ENCODE results near the gene SNRPD1.
A peak's percentile ranks its signal among the peaks of the same experiment; 100 is the strongest.

Gene SNRPD1

DNA sequence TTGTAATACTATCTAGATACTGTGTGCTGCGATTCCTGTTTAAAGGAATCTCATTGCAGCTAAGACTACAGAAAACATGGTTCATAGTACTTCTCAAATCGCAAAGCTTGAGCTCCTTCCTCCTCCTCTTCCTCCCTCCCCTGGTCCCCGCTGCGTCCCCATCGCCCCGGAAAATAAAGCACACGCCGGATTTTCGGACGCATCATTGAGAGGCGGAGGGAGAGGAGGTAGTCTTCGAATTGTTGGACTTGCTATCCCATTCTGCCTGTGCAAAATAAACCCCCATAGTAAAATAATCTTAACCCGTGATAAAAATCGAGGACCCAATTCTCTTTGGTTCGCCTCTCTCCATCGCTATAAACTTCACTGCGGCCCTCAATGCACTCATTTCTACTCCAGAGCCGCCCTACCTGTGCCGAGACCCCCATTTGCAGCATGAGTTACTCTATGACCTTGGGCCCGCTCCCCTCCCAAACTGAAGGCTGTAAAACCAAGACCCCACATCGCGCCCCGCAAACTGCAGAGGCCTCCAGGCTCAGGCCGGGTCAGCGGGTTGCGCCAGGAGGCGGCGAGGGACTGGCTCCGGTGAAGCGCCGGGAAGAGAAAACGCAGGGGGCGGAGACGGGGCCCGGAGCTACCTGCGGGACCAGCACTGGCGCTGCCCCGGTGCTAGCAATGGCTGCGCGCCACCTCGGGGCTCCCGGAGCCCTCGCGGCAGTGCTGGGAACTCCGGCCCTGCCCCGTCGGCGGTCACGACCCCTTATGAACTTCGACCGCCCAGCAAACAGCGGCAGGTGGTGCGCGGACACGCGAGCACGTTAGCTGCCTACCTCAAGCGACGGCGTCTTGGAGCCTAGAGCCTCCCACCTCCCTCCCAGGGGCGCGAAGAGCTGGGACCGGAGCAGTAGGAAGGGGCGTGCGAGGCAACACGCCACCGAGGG, 12.3 kb upstream of the SNRPD1 start (continued):
- TF ChIP-seq, protein P1, sequence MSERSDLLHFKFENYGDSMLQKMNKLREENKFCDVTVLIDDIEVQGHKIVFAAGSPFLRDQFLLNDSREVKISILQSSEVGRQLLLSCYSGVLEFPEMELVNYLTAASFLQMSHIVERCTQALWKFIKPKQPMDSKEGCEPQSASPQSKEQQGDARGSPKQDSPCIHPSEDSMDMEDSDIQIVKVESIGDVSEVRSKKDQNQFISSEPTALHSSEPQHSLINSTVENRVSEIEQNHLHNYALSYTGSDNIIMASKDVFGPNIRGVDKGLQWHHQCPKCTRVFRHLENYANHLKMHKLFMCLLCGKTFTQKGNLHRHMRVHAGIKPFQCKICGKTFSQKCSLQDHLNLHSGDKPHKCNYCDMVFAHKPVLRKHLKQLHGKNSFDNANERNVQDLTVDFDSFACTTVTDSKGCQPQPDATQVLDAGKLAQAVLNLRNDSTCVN (tag by site-specific recombination; optimal IDR thresholded peaks at IDR 0.05) = peak; percentile 88
- no peak for TF ChIP-seq ZNF621 (tag by site-specific recombination; IDR thresholded peaks at IDR 0.05)
- TF ChIP-seq ZNF571 (tag by site-specific recombination; IDR thresholded peaks at IDR 0.05) = no peak
- TF ChIP-seq, protein P2, sequence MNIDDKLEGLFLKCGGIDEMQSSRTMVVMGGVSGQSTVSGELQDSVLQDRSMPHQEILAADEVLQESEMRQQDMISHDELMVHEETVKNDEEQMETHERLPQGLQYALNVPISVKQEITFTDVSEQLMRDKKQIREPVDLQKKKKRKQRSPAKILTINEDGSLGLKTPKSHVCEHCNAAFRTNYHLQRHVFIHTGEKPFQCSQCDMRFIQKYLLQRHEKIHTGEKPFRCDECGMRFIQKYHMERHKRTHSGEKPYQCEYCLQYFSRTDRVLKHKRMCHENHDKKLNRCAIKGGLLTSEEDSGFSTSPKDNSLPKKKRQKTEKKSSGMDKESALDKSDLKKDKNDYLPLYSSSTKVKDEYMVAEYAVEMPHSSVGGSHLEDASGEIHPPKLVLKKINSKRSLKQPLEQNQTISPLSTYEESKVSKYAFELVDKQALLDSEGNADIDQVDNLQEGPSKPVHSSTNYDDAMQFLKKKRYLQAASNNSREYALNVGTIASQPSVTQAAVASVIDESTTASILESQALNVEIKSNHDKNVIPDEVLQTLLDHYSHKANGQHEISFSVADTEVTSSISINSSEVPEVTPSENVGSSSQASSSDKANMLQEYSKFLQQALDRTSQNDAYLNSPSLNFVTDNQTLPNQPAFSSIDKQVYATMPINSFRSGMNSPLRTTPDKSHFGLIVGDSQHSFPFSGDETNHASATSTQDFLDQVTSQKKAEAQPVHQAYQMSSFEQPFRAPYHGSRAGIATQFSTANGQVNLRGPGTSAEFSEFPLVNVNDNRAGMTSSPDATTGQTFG (tag by site-specific recombination; IDR thresholded peaks at IDR 0.05; ENCODE audit: borderline replicate concordance) = no peak
- TF ChIP-seq SETDB1 (IDR thresholded peaks at IDR 0.05; ENCODE audit: insufficient read length, low read length) = no peak
- TF ChIP-seq, protein P3, sequence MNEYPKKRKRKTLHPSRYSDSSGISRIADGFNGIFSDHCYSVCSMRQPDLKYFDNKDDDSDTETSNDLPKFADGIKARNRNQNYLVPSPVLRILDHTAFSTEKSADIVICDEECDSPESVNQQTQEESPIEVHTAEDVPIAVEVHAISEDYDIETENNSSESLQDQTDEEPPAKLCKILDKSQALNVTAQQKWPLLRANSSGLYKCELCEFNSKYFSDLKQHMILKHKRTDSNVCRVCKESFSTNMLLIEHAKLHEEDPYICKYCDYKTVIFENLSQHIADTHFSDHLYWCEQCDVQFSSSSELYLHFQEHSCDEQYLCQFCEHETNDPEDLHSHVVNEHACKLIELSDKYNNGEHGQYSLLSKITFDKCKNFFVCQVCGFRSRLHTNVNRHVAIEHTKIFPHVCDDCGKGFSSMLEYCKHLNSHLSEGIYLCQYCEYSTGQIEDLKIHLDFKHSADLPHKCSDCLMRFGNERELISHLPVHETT (tag by site-specific recombination; IDR thresholded peaks at IDR 0.05) = no peak
- TF ChIP-seq ZNF274 (IDR thresholded peaks at IDR 0.05; ENCODE audit: low read length) = no peak
- no peak for TF ChIP-seq ZNF274 (tag by site-specific recombination; IDR thresholded peaks at IDR 0.05; ENCODE audit: borderline replicate concordance)
- TF ChIP-seq ZNF112 (tag by site-specific recombination; IDR thresholded peaks at IDR 0.05) = no peak
- no peak for TF ChIP-seq ZNF157 (tag by site-specific recombination; IDR thresholded peaks at IDR 0.05)
- no peak for TF ChIP-seq HOXC10 (CRISPR knock-in tag; IDR thresholded peaks at IDR 0.05)
- TF ChIP-seq, protein P4, sequence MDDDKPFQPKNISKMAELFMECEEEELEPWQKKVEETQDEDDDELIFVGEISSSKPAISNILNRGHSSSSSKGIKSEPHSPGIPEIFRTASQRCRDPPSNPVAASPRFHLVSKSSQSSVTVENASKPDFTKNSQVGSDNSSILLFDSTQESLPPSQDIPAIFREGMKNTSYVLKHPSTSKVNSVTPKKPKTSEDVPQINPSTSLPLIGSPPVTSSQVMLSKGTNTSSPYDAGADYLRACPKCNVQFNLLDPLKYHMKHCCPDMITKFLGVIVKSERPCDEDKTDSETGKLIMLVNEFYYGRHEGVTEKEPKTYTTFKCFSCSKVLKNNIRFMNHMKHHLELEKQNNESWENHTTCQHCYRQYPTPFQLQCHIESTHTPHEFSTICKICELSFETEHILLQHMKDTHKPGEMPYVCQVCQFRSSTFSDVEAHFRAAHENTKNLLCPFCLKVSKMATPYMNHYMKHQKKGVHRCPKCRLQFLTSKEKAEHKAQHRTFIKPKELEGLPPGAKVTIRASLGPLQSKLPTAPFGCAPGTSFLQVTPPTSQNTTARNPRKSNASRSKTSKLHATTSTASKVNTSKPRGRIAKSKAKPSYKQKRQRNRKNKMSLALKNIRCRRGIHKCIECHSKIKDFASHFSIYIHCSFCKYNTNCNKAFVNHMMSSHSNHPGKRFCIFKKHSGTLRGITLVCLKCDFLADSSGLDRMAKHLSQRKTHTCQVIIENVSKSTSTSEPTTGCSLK (tag by site-specific recombination; IDR thresholded peaks at IDR 0.05) = no peak
- TF ChIP-seq, protein P5, sequence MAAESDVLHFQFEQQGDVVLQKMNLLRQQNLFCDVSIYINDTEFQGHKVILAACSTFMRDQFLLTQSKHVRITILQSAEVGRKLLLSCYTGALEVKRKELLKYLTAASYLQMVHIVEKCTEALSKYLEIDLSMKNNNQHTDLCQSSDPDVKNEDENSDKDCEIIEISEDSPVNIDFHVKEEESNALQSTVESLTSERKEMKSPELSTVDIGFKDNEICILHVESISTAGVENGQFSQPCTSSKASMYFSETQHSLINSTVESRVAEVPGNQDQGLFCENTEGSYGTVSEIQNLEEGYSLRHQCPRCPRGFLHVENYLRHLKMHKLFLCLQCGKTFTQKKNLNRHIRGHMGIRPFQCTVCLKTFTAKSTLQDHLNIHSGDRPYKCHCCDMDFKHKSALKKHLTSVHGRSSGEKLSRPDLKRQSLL (tag by site-specific recombination; IDR thresholded peaks at IDR 0.05) = peak; percentile 85; the same call in 1 of the 2 replicates
- TF ChIP-seq, protein P6, sequence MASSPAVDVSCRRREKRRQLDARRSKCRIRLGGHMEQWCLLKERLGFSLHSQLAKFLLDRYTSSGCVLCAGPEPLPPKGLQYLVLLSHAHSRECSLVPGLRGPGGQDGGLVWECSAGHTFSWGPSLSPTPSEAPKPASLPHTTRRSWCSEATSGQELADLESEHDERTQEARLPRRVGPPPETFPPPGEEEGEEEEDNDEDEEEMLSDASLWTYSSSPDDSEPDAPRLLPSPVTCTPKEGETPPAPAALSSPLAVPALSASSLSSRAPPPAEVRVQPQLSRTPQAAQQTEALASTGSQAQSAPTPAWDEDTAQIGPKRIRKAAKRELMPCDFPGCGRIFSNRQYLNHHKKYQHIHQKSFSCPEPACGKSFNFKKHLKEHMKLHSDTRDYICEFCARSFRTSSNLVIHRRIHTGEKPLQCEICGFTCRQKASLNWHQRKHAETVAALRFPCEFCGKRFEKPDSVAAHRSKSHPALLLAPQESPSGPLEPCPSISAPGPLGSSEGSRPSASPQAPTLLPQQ (tag by site-specific recombination; IDR thresholded peaks at IDR 0.05) = no peak
- no peak for TF ChIP-seq ZNF658 (tag by site-specific recombination; IDR thresholded peaks at IDR 0.05)
- TF ChIP-seq GFI1B (tag by site-specific recombination; IDR thresholded peaks at IDR 0.05) = no peak
- TF ChIP-seq ZFHX2 (tag by site-specific recombination; conservative IDR thresholded peaks at IDR 0.05) = no peak; the same call in 1 of the 2 replicates
- peak; percentile 52; the same call in 1 of the 2 replicates for TF ChIP-seq ZFP37 (tag by site-specific recombination; IDR thresholded peaks at IDR 0.05)
- no peak for TF ChIP-seq ZNF426 (tag by site-specific recombination; IDR thresholded peaks at IDR 0.05)
- TF ChIP-seq, protein P7, sequence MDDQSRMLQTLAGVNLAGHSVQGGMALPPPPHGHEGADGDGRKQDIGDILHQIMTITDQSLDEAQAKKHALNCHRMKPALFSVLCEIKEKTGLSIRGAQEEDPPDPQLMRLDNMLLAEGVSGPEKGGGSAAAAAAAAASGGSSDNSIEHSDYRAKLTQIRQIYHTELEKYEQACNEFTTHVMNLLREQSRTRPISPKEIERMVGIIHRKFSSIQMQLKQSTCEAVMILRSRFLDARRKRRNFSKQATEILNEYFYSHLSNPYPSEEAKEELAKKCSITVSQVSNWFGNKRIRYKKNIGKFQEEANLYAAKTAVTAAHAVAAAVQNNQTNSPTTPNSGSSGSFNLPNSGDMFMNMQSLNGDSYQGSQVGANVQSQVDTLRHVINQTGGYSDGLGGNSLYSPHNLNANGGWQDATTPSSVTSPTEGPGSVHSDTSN (CRISPR knock-in tag; IDR thresholded peaks at IDR 0.05) = no peak
- TF ChIP-seq ZFP41 (tag by site-specific recombination; IDR thresholded peaks at IDR 0.05; ENCODE audit: borderline replicate concordance) = no peak
- no peak for TF ChIP-seq ZNF701 (tag by site-specific recombination; IDR thresholded peaks at IDR 0.05)
- TF ChIP-seq ZNF114 (tag by site-specific recombination; IDR thresholded peaks at IDR 0.05) = no peak
- no peak for TF ChIP-seq HOXD13 (CRISPR knock-in tag; IDR thresholded peaks at IDR 0.05; ENCODE audit: borderline replicate concordance)
- TF ChIP-seq, protein P8, sequence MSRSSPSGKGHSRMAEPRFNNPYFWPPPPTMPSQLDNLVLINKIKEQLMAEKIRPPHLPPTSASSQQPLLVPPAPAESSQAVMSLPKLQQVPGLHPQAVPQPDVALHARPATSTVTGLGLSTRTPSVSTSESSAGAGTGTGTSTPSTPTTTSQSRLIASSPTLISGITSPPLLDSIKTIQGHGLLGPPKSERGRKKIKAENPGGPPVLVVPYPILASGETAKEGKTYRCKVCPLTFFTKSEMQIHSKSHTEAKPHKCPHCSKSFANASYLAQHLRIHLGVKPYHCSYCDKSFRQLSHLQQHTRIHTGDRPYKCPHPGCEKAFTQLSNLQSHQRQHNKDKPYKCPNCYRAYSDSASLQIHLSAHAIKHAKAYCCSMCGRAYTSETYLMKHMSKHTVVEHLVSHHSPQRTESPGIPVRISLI (tag by site-specific recombination; IDR thresholded peaks at IDR 0.05) = no peak
- no peak for TF ChIP-seq SP2 (tag by site-specific recombination; IDR thresholded peaks at IDR 0.05)
- no peak for TF ChIP-seq EGR2 (tag by site-specific recombination; IDR thresholded peaks at IDR 0.05; ENCODE audit: low read depth)
